ENCODE measurements around the gene KCNJ16. TPM values are rescaled to one million over a fixed set of nuclear protein-coding genes. Genes with fewer than 3 reads are reported as not detected.

KCNJ16 gene
- polyA plus RNA-seq, 1 donor, result 12.7 TPM

DNA sequence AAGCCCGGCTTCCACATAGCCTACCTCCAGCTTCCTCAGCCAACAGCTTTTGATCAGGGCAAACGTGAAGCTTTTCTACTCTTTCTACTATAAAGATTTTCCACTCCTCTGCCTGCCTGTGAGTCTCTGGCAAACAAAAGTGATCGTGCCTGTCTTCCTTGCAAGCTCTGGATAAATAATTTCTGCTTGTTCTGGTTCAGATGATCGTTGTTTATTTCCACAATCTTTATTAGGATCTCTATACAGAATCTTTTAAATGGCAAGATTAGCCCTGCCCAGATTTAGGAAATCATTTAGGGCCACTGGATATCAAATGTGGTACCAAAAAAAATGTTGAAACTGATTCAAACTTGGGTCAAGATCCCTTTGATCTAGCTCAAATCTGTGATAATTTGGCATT is 20.4 kb downstream of the KCNJ16 start:
- no CpG with 5 or more reads among the region's 4 CpGs for WGBS (ENCODE audit: insufficient coverage, low lambda C conversion rate)
- Histone ChIP-seq H3K36me3 (ENCODE audit: control insufficient read depth, insufficient read depth, low read length) (no peaks in the 10 kb centered on the region), H3K9me3 (ENCODE audit: control insufficient read depth, low read depth, low read length) (no peaks in the 10 kb centered on the region)

DNA sequence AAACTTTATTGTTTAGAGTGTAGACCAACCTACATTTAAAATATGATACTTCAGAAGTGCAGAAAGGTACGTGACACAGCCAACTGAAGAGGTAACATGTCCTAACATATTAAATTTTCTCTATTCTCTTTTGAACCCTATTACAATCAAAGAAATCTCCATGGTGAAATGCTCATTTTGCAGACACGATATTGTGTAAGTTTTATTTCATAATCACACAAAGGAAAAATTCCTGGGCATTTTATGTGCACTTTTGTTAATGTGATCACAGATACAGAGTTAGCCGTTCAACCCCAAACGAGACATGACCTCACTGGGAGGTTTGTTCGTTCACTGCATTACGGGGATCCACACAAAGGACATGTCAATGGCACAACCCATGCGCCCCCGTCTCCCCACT is 21.8 kb downstream of the KCNJ16 start:
- no CpG with 5 or more reads among the region's 8 CpGs for WGBS (ENCODE audit: insufficient coverage, low lambda C conversion rate)
- Histone ChIP-seq H3K4me1 (ENCODE audit: control insufficient read depth, insufficient read depth, low read length) (no peaks in the 10 kb centered on the region), H3K36me3 (ENCODE audit: control insufficient read depth, insufficient read depth, low read length) (no peaks in the 10 kb centered on the region), H3K27me3 (ENCODE audit: control insufficient read depth, insufficient read depth, low read length) (no peaks in the 10 kb centered on the region), H3K9me3 (ENCODE audit: control insufficient read depth, low read depth, low read length) (no peaks in the 10 kb centered on the region), H3K27ac (ENCODE audit: low read length) (no peak overlapping the region), H3K4me3 (ENCODE audit: low read length) (no peak overlapping the region)
- no peak for DNase-seq

More for the DNA sequence above, 20.4 kb downstream of the KCNJ16 start:
- DNase-seq, result no peak
- no peak overlapping the region for H3K4me3 ChIP-seq (ENCODE audit: low read length)
- no peak overlapping the region for H3K27ac ChIP-seq (ENCODE audit: low read length)
- H3K27me3 ChIP-seq (ENCODE audit: control insufficient read depth, insufficient read depth, low read length), result no peaks in the 10 kb centered on the region
- no peaks in the 10 kb centered on the region for H3K4me1 ChIP-seq (ENCODE audit: control insufficient read depth, insufficient read depth, low read length)

- H3K36me3 ChIP-seq (ENCODE audit: control insufficient read depth, insufficient read depth, low read length), result no peaks in the 10 kb centered on the region
- no peaks in the 10 kb centered on the region for H3K9me3 ChIP-seq (ENCODE audit: control insufficient read depth, low read depth, low read length)
- H3K27ac ChIP-seq (ENCODE audit: low read length), result no peak overlapping the region
- WGBS (ENCODE audit: insufficient coverage, low lambda C conversion rate), result 93% methylated on average over 2 of the region's 2 CpGs
- DNase-seq, result no peak
- H3K27me3 ChIP-seq (ENCODE audit: control insufficient read depth, insufficient read depth, low read length), result no peaks in the 10 kb centered on the region
- no peak overlapping the region for H3K4me3 ChIP-seq (ENCODE audit: low read length)
- no peaks in the 10 kb centered on the region for H3K4me1 ChIP-seq (ENCODE audit: control insufficient read depth, insufficient read depth, low read length)
These were observed 23.0 kb downstream of the KCNJ16 start for GRCh38 chr17:70098030-70098429.

DNA sequence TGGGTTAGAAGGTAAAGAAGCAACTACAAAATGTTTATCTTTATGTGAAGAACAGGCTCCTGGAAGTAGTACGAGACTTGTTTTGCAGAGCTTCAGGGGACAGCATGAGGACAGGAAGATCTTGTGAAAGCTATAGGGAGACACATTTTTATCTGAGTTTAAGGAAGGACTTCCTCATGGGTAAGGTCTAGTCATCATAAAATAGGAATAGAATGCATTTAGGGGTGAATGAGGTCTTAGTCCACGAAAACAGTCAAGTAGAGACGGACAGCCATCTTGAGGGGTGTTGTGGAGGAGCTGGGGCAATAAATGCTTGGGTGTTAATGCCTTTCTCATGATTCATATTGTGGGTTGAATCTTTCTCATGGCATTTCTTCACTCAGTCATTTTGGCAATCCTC is 24.3 kb downstream of the KCNJ16 start:
- H3K9me3 ChIP-seq (ENCODE audit: control insufficient read depth, low read depth, low read length), result no peaks in the 10 kb centered on the region
- no peaks in the 10 kb centered on the region for H3K4me1 ChIP-seq (ENCODE audit: control insufficient read depth, insufficient read depth, low read length)
- H3K27ac ChIP-seq (ENCODE audit: low read length), result no peak overlapping the region
- DNase-seq, result no peak
- no peaks in the 10 kb centered on the region for H3K36me3 ChIP-seq (ENCODE audit: control insufficient read depth, insufficient read depth, low read length)
- no peaks in the 10 kb centered on the region for H3K27me3 ChIP-seq (ENCODE audit: control insufficient read depth, insufficient read depth, low read length)
- no peak overlapping the region for H3K4me3 ChIP-seq (ENCODE audit: low read length)
- WGBS (ENCODE audit: insufficient coverage, low lambda C conversion rate), result 90% methylated on average over 2 of the region's 3 CpGs

GRCh38 chr17:70099884-70100283 is 24.9 kb downstream of the KCNJ16 start:
- WGBS (ENCODE audit: insufficient coverage, low lambda C conversion rate), result 85% methylated on average over 2 of the region's 5 CpGs
- Histone ChIP-seq H3K4me1 (ENCODE audit: control insufficient read depth, insufficient read depth, low read length) (no peaks in the 10 kb centered on the region), H3K27me3 (ENCODE audit: control insufficient read depth, insufficient read depth, low read length) (no peaks in the 10 kb centered on the region)

GRCh38 chr17:70100983-70101382 is 26.0 kb downstream of the KCNJ16 start:
- Histone ChIP-seq H3K36me3 (ENCODE audit: control insufficient read depth, insufficient read depth, low read length) (no peaks in the 10 kb centered on the region), H3K27ac (ENCODE audit: low read length) (no peak overlapping the region), H3K9me3 (ENCODE audit: control insufficient read depth, low read depth, low read length) (no peaks in the 10 kb centered on the region), H3K27me3 (ENCODE audit: control insufficient read depth, insufficient read depth, low read length) (no peaks in the 10 kb centered on the region), H3K4me3 (ENCODE audit: low read length) (no peak overlapping the region), H3K4me1 (ENCODE audit: control insufficient read depth, insufficient read depth, low read length) (no peaks in the 10 kb centered on the region)
- no peak for DNase-seq
- no CpG with 5 or more reads among the region's 1 CpG for WGBS (ENCODE audit: insufficient coverage, low lambda C conversion rate)

More at GRCh38 chr17:70099884-70100283, 24.9 kb downstream of the KCNJ16 start:
- Histone ChIP-seq H3K4me3 (ENCODE audit: low read length) (no peak overlapping the region), H3K27ac (ENCODE audit: low read length) (no peak overlapping the region), H3K9me3 (ENCODE audit: control insufficient read depth, low read depth, low read length) (no peaks in the 10 kb centered on the region), H3K36me3 (ENCODE audit: control insufficient read depth, insufficient read depth, low read length) (no peaks in the 10 kb centered on the region)
- DNase-seq, result no peak

DNA sequence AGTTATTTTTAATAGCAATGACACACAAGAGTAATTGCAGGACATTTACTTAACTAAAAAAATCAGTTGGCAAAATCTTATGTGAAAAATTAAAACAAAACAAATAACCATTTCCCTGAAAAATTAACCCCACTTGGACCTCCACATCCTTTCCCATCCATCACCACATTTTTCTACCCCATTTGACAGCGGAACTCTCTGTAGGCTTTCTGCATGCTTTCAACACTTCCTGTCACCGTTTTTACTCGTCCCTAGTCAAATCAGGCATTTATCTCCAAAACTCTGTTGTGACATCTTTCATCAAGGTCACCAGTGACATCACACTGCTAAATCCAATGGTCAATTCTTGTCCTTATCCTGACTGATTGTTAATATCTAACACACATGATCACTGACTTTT is 27.5 kb downstream of the KCNJ16 start:
- 75% methylated on average over 1 of the region's 3 CpGs for WGBS (ENCODE audit: insufficient coverage, low lambda C conversion rate)
- Histone ChIP-seq H3K36me3 (ENCODE audit: control insufficient read depth, insufficient read depth, low read length) (no peaks in the 10 kb centered on the region), H3K27me3 (ENCODE audit: control insufficient read depth, insufficient read depth, low read length) (no peaks in the 10 kb centered on the region), H3K4me1 (ENCODE audit: control insufficient read depth, insufficient read depth, low read length) (no peaks in the 10 kb centered on the region), H3K27ac (ENCODE audit: low read length) (no peak overlapping the region), H3K4me3 (ENCODE audit: low read length) (no peak overlapping the region), H3K9me3 (ENCODE audit: control insufficient read depth, low read depth, low read length) (no peaks in the 10 kb centered on the region)
- no peak for DNase-seq

- Histone ChIP-seq H3K4me1 (ENCODE audit: control insufficient read depth, insufficient read depth, low read length) (no peaks in the 10 kb centered on the region), H3K9me3 (ENCODE audit: control insufficient read depth, low read depth, low read length) (no peaks in the 10 kb centered on the region), H3K27me3 (ENCODE audit: control insufficient read depth, insufficient read depth, low read length) (no peaks in the 10 kb centered on the region), H3K27ac (ENCODE audit: low read length) (no peak overlapping the region), H3K36me3 (ENCODE audit: control insufficient read depth, insufficient read depth, low read length) (no peaks in the 10 kb centered on the region), H3K4me3 (ENCODE audit: low read length) (no peak overlapping the region)
- 97% methylated on average over 4 of the region's 12 CpGs for WGBS (ENCODE audit: insufficient coverage, low lambda C conversion rate)
- no peak for DNase-seq
These were observed 29.9 kb downstream of the KCNJ16 start for GRCh38 chr17:70104791-70105523.

- Histone ChIP-seq H3K9me3 (ENCODE audit: control insufficient read depth, low read depth, low read length) (no peaks in the 10 kb centered on the region), H3K4me3 (ENCODE audit: low read length) (no peak overlapping the region), H3K27me3 (ENCODE audit: control insufficient read depth, insufficient read depth, low read length) (no peaks in the 10 kb centered on the region), H3K4me1 (ENCODE audit: control insufficient read depth, insufficient read depth, low read length) (no peaks in the 10 kb centered on the region), H3K27ac (ENCODE audit: low read length) (no peak overlapping the region), H3K36me3 (ENCODE audit: control insufficient read depth, insufficient read depth, low read length) (no peaks in the 10 kb centered on the region)
- 100% methylated on average over 1 of the region's 3 CpGs for WGBS (ENCODE audit: insufficient coverage, low lambda C conversion rate)
- no peak for DNase-seq
These were observed 30.6 kb downstream of the KCNJ16 start for GRCh38 chr17:70105641-70106040.

GRCh38 chr17:70106551-70106950 is 31.5 kb downstream of the KCNJ16 start:
- Histone ChIP-seq H3K27ac (ENCODE audit: low read length) (no peak overlapping the region), H3K9me3 (ENCODE audit: control insufficient read depth, low read depth, low read length) (no peaks in the 10 kb centered on the region), H3K4me1 (ENCODE audit: control insufficient read depth, insufficient read depth, low read length) (no peaks in the 10 kb centered on the region), H3K4me3 (ENCODE audit: low read length) (no peak overlapping the region), H3K36me3 (ENCODE audit: control insufficient read depth, insufficient read depth, low read length) (no peaks in the 10 kb centered on the region), H3K27me3 (ENCODE audit: control insufficient read depth, insufficient read depth, low read length) (no peaks in the 10 kb centered on the region)
- WGBS (ENCODE audit: insufficient coverage, low lambda C conversion rate), result no CpG with 5 or more reads among the region's 3 CpGs
- DNase-seq, result no peak

GRCh38 chr17:70107441-70107840 is 32.4 kb downstream of the KCNJ16 start:
- Histone ChIP-seq H3K9me3 (ENCODE audit: control insufficient read depth, low read depth, low read length) (no peaks in the 10 kb centered on the region), H3K27ac (ENCODE audit: low read length) (no peak overlapping the region), H3K36me3 (ENCODE audit: control insufficient read depth, insufficient read depth, low read length) (no peaks in the 10 kb centered on the region), H3K4me3 (ENCODE audit: low read length) (no peak overlapping the region), H3K4me1 (ENCODE audit: control insufficient read depth, insufficient read depth, low read length) (no peaks in the 10 kb centered on the region), H3K27me3 (ENCODE audit: control insufficient read depth, insufficient read depth, low read length) (no peaks in the 10 kb centered on the region)
- DNase-seq, result no peak
